HEK293T (cell line): ENCODE measurements around the gene SH3BP2.

Experiments used
- CTCF ChIA-PET: fragments of 350-600 bp; formaldehyde crosslinking; extraction: SDS; loops from one replicate; lab custom pipeline; 2021; ENCODE audit warnings: antibody characterized with exemption, inconsistent platforms; lab: Yijun Ruan, JAX
- POLR2A ChIA-PET: fragments of 350-600 bp; formaldehyde crosslinking; extraction: SDS; loops from one replicate; lab custom pipeline; 2020; ENCODE audit warnings: antibody characterized with exemption, inconsistent platforms; lab: Yijun Ruan, JAX
- DNase-seq: peaks from one replicate; pipeline ENCODE4 v3.0.0; 2012; ENCODE audit warnings: mixed read lengths; ENCODE audit errors: extremely low spot score
- ARNT ChIP-seq: fragments of 450-650 bp; IDR thresholded peaks from 2 replicates; pipeline ENCODE4 v1.6.1; 2017; ENCODE audit warnings: mild to moderate bottlenecking
- BHLHE40 ChIP-seq: fragments of 450-650 bp; IDR thresholded peaks from 2 replicates; pipeline ENCODE4 v1.6.1; 2016; ENCODE audit warnings: mild to moderate bottlenecking, moderate library complexity, borderline replicate concordance
- CTBP1 ChIP-seq: fragments of 450-650 bp; IDR thresholded peaks from 2 replicates; pipeline ENCODE4 v1.6.1; 2016; ENCODE audit warnings: borderline replicate concordance
- ELF4 ChIP-seq: fragments of 450-650 bp; IDR thresholded peaks from 2 replicates; pipeline ENCODE4 v1.6.1; 2017; ENCODE audit warnings: antibody characterized with exemption
- FOXA1 ChIP-seq: fragments of 450-650 bp; IDR thresholded peaks from 2 replicates; pipeline ENCODE4 v1.6.1; 2016; ENCODE audit warnings: mild to moderate bottlenecking
- FOXK2 ChIP-seq: fragments of 450-650 bp; IDR thresholded peaks from 2 replicates; pipeline ENCODE4 v1.6.1; 2016; ENCODE audit warnings: mild to moderate bottlenecking
- FOXM1 ChIP-seq: fragments of 450-650 bp; IDR thresholded peaks from 2 replicates; pipeline ENCODE4 v1.6.1; 2017; ENCODE audit warnings: mild to moderate bottlenecking, borderline replicate concordance
- HDGF ChIP-seq: fragments of 450-650 bp; IDR thresholded peaks from 2 replicates; pipeline ENCODE4 v1.6.1; 2017; ENCODE audit warnings: antibody characterized with exemption, borderline replicate concordance
- L3MBTL2 ChIP-seq: fragments of 450-650 bp; conservative IDR thresholded peaks from 2 replicates; pipeline ENCODE4 v1.6.1; 2016; ENCODE audit warnings: mild to moderate bottlenecking
- LEF1 ChIP-seq: fragments of 450-650 bp; IDR thresholded peaks from 2 replicates; pipeline ENCODE4 v1.6.1; 2017; ENCODE audit warnings: mild to moderate bottlenecking, borderline replicate concordance
- NFRKB ChIP-seq: fragments of 450-650 bp; IDR thresholded peaks from 2 replicates; pipeline ENCODE4 v1.6.1; 2016; ENCODE audit warnings: mild to moderate bottlenecking, moderate library complexity
- SP1 ChIP-seq: fragments of 450-650 bp; IDR thresholded peaks from 2 replicates; pipeline ENCODE4 v1.6.1; 2017
- SUZ12 ChIP-seq: fragments of 450-650 bp; IDR thresholded peaks from 2 replicates; pipeline ENCODE4 v1.6.1; 2016; ENCODE audit warnings: mild to moderate bottlenecking
- TARDBP ChIP-seq: fragments of 450-650 bp; IDR thresholded peaks from 2 replicates; pipeline ENCODE4 v1.6.1; 2016
- ZNF384 ChIP-seq: fragments of 450-650 bp; IDR thresholded peaks from 2 replicates; pipeline ENCODE4 v1.6.1; 2016
- TF ChIP-seq, protein P1 (sequence below): fragments of 450-650 bp; IDR thresholded peaks from 2 replicates; pipeline ENCODE4 v1.6.1; 2016

SH3BP2 gene

DNA sequence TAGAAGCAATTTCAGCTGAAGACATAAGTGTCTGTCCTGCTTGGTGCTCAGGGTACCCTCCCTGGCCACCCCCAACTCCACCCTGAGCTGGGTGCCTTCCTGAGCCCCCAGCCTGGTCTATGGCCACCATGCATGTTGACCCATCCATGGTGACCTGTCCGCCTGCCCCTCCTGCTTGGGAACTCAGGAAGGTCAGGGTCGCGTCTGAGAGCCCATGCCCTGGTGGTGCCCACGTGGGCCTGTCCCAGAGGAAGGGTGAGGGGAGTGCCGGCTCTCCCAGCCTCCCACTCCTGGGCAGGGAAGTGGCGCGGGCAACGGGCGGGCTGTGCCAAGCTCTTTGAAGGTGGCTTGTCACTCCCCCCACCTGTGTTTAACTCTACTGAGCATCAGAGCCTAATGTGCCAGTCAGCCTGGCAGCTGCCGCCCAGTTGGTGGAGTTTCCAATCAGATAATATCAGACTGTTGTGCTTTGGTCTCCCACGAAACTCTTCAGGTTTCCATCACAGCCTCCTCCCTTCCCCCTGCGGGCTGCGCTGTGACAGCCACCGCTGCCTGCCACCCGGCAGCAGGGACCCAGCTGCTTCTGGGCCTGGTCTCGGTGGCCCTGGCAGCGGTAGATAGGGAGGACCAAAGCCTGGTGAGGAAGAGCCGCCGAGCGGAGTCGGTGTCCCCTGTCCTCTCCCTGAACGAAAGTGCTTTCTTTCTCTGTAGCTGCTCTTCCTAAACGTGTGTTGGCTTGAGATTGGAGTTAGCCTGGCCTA lies 4.8 kb downstream of the SH3BP2 start:
- DNase-seq: no peak
- ChIA-PET CTCF (no interaction called here), POLR2A (interaction anchor here (1.3 kb wide), 1 partner anchor 14 kb away, joined by 5 read pairs; no protein-coding TSS in a partner anchor)
- TF ChIP-seq ZNF384 (no peak), FOXK2 (no peak), TARDBP (no peak), BHLHE40 (no peak), L3MBTL2 (no peak), LEF1 (no peak), SP1 (no peak), ARNT (no peak), ELF4 (no peak), SUZ12 (no peak), FOXM1 (no peak), CTBP1 (no peak), NFRKB (no peak), HDGF (no peak)
- TF ChIP-seq, protein P1, sequence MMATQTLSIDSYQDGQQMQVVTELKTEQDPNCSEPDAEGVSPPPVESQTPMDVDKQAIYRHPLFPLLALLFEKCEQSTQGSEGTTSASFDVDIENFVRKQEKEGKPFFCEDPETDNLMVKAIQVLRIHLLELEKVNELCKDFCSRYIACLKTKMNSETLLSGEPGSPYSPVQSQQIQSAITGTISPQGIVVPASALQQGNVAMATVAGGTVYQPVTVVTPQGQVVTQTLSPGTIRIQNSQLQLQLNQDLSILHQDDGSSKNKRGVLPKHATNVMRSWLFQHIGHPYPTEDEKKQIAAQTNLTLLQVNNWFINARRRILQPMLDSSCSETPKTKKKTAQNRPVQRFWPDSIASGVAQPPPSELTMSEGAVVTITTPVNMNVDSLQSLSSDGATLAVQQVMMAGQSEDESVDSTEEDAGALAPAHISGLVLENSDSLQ: no peak

DNA sequence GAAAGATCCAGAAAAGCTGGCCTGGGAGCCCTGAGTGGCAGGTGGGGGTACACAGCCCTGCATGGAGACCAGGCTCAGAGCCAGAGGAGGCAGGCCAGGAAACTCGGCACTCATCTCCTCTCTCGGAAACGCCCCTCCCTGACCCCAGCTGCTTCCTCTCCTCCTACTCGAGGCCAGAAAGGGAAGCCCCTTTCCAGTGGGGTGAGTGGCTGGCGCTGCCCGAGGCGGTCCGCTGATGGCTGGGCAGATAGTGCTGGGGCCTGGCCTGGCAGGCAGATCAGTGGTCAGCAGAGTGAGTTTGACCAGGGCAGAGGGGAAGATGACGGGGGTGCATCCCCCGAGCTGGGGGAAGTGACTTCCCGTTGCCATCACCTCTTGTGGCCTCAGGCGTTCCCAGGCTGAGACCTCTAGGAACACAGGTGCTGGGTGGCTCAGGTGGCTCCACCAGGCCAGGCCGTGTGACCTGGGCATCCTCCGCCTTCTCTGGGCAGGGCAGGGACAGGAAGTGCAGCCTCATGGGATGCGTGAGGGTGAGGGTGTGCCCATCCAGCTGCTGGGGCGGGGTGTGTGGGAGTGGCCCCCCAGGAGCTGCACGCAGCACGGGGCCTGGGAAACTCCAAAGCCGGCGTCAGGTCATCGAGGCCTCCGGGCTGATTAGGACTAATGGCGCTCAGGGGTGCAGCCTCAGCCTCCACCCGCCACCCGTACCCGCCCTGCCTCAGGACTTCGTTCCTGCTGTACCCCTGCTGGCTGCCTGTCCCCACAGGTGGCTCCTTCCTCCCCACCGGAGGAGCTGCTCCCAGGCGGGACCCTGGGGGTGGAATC lies 5.7 kb downstream of the SH3BP2 start:
- TF ChIP-seq HDGF (no peak), LEF1 (no peak), ZNF384 (no peak), FOXA1 (no peak)
- no peak for DNase-seq
- ChIA-PET POLR2A (no interaction called here), CTCF (no interaction called here)

DNA sequence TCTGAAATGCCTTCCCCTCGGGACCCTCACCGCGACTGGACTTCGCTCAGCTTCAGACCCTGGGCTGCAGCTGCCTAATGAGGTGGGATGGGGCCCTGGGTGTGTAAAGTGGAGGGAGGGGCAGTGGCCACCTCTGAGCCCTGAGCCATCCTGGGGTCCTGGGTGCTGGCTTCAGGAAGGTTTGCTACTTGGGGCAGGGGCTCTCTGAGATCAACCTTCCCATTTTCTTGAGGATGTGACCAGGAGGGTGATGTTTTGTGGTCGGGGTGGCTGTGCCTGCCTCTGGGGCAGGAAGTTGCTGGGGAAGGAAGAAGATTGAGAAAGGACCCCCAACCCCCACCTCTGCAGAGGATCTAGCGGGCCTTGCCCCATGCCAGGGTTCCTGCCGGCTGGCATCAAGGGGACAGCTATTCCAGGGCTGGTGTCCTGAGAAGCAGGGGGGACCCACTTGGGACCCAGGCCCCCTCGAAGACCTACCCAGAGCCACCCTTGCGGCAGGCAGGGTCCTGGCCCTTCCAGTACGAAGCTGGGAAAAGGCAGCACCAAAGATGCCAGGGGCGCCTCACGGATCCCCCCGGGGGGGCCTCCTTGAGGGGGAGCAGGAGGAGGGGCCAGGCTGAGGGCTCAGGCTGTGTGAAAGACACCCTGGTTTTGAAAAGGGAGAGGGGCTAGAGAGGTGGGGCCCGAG lies 6.5 kb downstream of the SH3BP2 start:
- ChIA-PET POLR2A (no interaction called here), CTCF (no interaction called here)
- TF ChIP-seq FOXM1 (no peak), NFRKB (no peak), BHLHE40 (no peak), FOXK2 (no peak), L3MBTL2 (no peak), ZNF384 (no peak), SP1 (no peak), ARNT (no peak), HDGF (no peak), TARDBP (no peak), FOXA1 (no peak), LEF1 (no peak), SUZ12 (no peak), ELF4 (no peak), CTBP1 (no peak)
- TF ChIP-seq, protein P1: no peak
- DNase-seq: no peak

DNA sequence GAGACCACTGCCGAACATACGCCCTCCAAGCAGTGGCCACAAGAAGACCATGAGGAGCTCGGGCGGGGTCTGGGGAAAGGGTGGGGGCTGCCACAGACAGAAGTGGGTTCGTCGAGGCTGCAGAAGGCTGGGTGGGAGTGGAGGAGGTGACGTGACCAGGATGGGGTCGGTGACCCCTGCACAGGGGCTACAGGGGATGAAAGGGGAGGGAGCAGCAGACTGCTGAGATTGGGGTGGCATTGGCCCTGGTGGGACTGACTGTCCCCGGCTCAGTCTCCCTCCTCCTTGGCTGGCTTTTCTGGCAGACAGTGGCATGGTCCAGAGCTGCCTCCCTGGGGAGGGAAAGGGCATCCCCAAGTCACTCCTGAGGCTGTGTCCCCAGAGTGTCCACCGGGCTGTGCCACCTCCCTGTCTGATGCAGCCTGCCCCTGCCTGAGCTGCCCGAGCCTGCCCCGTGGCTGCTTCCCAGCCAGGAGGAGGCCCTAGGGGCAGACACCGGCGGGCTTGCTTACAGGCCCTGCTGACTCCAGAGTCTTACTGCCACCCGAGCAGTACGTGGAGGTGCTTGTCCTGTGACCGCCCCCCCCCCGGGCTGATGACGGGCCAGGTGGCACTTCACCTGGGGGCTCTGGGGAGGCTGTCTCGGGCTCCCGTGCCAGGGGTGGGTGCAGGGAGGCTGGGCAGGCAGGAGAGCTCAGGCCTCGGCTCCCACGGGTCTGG lies 7.2 kb downstream of the SH3BP2 start:
- POLR2A ChIA-PET: interaction anchor here (1.0 to 1.8 kb wide), 3 partner anchors 10 to 18 kb away, joined by 6 to 8 read pairs (median 8); no protein-coding TSS in a partner anchor
- TF ChIP-seq FOXK2: no peak
- TF ChIP-seq ELF4: no peak
- TF ChIP-seq FOXA1: no peak
- TF ChIP-seq BHLHE40: no peak
- no peak for TF ChIP-seq HDGF
- TF ChIP-seq NFRKB: no peak
- no peak for TF ChIP-seq FOXM1
- TF ChIP-seq CTBP1: no peak
- TF ChIP-seq TARDBP: no peak
- no peak for TF ChIP-seq L3MBTL2
- no peak for TF ChIP-seq SP1
- TF ChIP-seq ARNT: no peak
- TF ChIP-seq LEF1: no peak
- TF ChIP-seq, protein P1: no peak
- no peak for TF ChIP-seq ZNF384
- no peak for TF ChIP-seq SUZ12
- CTCF ChIA-PET: interaction anchor here (0.7 kb wide), 1 partner anchor 11 kb away, joined by 3 read pairs; no protein-coding TSS in a partner anchor
- no peak for DNase-seq
